RWPE2 (cell line): ENCODE results near the gene TBX19.

ENCODE experiments used
- ATAC-seq: fragments of 200-7000 bp; cut with Tn5 transposase; 3 replicates; pipeline ENCODE4 v1.9.1; 2021; ENCODE audit warnings: low read depth
- DNase-seq: peaks from one replicate; pipeline ENCODE4 v3.0.0-alpha.2; 2020; ENCODE audit warnings: low spot score
- H3K27ac ChIP-seq: fragments of 450-650 bp; 2 replicates; pipeline ENCODE4 v1.5.1; 2017; ENCODE audit warnings: mild to moderate bottlenecking; ENCODE audit not compliant: poor library complexity, severe bottlenecking
- H3K27me3 ChIP-seq: fragments of 250-450 bp; sonication (Bioruptor Pico); 2 replicates; pipeline ENCODE4 v1.5.1; 2021; ENCODE audit warnings: mild to moderate bottlenecking, moderate library complexity; ENCODE audit not compliant: insufficient read depth, poor library complexity, severe bottlenecking
- H3K36me3 ChIP-seq: fragments of 250-450 bp; sonication (Bioruptor Pico); 2 replicates; pipeline ENCODE4 v1.5.1; 2020; ENCODE audit warnings: low read depth, mild to moderate bottlenecking, moderate library complexity
- H3K4me1 ChIP-seq: fragments of 250-450 bp; sonication (Bioruptor Pico); 2 replicates; pipeline ENCODE4 v1.5.1; 2021; ENCODE audit warnings: mild to moderate bottlenecking, moderate library complexity; ENCODE audit not compliant: insufficient read depth, poor library complexity, severe bottlenecking
- H3K4me3 ChIP-seq: fragments of 250-450 bp; sonication (Bioruptor Pico); 2 replicates; pipeline ENCODE4 v1.5.1; 2021; ENCODE audit warnings: mild to moderate bottlenecking, moderate library complexity; ENCODE audit not compliant: severe bottlenecking
- H3K9me3 ChIP-seq: fragments of 250-450 bp; sonication (Bioruptor Pico); 2 replicates; pipeline ENCODE4 v1.5.1; 2021; ENCODE audit warnings: mild to moderate bottlenecking, moderate library complexity; ENCODE audit not compliant: severe bottlenecking
- TF ChIP-seq, protein P1 (sequence below): fragments of 450-650 bp; IDR thresholded peaks from one replicate; pipeline ENCODE4 v1.5.1; 2017; ENCODE audit warnings: mild to moderate bottlenecking, moderate library complexity; ENCODE audit not compliant: poor library complexity, severe bottlenecking

TBX19 gene

DNA sequence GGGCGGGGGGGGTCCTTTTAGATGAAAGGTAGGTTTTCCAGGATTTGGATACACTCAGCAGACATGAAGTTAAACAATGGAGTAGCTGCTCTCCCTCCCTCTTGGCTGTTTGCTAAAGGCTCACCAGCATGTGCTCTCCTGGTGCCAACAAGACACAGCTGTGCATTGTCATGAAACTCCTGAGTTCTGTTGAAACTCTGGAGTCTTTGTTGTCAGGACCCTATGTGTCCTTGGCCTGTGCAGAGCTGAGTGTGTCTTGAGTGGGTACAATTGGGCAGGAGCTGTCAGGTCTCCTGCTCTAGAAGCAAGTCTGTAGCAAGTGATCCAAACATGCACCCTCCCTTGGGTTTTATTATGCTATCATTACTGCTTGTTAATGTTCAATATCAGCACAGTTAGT lies 12.7 kb downstream of the TBX19 start:
- no peaks in the 10 kb centered on the region for H3K36me3 ChIP-seq
- DNase-seq (no peak), ATAC-seq (no peak)
- no peak overlapping the region for H3K4me3 ChIP-seq
- no peaks in the 10 kb centered on the region for H3K9me3 ChIP-seq
- TF ChIP-seq, protein P1, sequence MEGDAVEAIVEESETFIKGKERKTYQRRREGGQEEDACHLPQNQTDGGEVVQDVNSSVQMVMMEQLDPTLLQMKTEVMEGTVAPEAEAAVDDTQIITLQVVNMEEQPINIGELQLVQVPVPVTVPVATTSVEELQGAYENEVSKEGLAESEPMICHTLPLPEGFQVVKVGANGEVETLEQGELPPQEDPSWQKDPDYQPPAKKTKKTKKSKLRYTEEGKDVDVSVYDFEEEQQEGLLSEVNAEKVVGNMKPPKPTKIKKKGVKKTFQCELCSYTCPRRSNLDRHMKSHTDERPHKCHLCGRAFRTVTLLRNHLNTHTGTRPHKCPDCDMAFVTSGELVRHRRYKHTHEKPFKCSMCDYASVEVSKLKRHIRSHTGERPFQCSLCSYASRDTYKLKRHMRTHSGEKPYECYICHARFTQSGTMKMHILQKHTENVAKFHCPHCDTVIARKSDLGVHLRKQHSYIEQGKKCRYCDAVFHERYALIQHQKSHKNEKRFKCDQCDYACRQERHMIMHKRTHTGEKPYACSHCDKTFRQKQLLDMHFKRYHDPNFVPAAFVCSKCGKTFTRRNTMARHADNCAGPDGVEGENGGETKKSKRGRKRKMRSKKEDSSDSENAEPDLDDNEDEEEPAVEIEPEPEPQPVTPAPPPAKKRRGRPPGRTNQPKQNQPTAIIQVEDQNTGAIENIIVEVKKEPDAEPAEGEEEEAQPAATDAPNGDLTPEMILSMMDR: no peak
- H3K4me1 ChIP-seq: peaks cover 4% of the 10 kb centered on the region
- no peaks in the 10 kb centered on the region for H3K27me3 ChIP-seq
- H3K27ac ChIP-seq: no peak overlapping the region

DNA sequence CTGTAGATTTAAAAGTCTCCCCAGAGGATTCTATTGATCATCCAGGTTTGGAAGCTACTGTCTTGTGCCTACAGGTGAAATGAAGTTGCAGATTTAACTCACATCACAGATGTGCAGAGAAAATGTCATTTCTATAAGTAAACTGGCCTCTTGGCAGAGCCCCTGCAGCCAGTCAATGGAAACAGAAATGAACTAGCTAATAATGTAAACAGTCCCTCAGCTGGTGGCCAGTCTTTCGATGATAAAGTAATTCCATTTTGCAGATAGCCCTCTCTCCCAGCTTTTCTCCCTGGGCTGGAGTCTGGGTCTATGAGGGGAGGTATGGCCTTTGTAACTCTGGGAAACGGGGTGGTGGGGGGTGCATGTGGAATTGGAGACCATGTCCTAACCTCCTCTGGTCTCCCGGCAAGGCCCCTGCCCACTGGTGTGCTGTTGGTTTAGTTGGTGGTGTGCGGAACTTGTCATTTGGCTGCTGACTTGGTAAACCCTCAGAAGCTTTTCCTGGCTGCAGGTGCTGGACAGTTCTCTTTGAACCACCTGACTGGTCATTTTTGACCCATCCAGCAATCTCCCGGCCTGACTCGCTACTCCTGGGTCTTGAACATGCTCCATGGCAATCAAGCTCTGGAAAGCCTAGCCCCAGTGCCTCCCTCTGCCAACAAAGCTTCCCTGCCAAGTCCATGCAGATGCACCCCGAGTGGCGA lies 14.9 kb downstream of the TBX19 start:
- H3K4me1 ChIP-seq: peaks cover 3% of the 10 kb centered on the region
- H3K27ac ChIP-seq: no peak overlapping the region
- TF ChIP-seq, protein P1: no peak
- no peaks in the 10 kb centered on the region for H3K27me3 ChIP-seq
- H3K9me3 ChIP-seq: no peaks in the 10 kb centered on the region
- DNase-seq: no peak
- no peak for ATAC-seq
- H3K4me3 ChIP-seq: no peak overlapping the region
- H3K36me3 ChIP-seq: no peaks in the 10 kb centered on the region

DNA sequence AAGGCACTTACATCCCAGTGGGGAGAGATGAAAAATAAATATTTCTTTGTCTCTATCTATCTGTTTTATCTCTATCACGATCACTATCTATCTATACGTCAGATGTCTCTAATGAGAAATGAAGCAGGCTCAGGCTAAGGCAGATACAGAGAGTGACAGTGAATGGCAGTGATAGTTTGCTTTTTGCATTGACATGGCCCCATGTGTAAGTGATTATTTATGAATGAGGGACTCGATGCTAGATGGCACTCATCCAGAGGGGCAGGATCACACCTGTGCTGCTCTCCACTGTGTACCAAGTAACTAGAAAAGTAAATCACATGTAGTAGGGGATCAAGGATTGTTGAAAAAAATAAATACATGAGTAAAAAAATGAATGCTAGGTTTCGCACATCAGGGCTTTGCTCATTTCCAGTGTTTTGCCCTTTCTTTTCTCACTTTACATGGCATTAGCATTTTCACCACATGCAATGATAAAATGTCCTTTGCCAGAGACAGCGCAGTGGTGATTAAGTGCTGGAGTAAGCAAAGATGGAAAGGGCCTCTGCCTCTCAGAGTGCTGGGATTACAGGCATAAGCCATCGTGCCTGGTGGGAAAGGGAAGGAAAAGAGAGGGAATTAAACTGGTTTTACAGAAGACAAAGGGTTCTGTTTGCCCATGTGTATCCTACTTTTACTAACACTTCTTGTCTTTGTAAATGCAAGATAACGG lies 16.5 kb downstream of the TBX19 start:
- no peak for ATAC-seq

DNA sequence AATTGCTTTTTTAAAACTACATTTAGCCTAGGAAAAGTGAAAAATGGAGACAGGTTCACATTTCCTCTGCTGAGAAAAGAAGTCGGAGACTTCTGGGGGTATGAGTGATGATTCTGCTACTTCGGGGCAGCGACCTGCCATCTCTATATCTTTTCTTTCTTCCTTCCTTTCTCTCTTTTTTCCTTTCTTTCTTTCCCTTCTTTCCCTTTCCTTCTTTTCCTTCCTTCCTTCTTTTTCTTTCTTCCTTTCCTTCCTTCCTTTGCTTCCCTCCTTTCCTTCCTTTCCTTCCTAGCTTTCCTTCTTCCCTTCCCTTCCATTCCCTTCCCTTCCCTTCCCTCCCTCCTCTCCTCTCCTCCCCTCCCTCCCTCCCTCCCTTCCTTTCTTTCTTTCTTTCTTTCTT lies 17.8 kb downstream of the TBX19 start:
- Histone ChIP-seq H3K4me3 (no peak overlapping the region), H3K27me3 (no peaks in the 10 kb centered on the region), H3K4me1 (peaks cover 28% of the 10 kb centered on the region), H3K9me3 (no peaks in the 10 kb centered on the region), H3K36me3 (no peaks in the 10 kb centered on the region), H3K27ac (no peak overlapping the region)
- DNase-seq (no peak), ATAC-seq (no peak)
- TF ChIP-seq, protein P1: no peak

More for the DNA sequence above, 16.5 kb downstream of the TBX19 start:
- H3K27ac ChIP-seq: no peak overlapping the region
- H3K9me3 ChIP-seq: no peaks in the 10 kb centered on the region
- TF ChIP-seq, protein P1: no peak
- peaks cover 15% of the 10 kb centered on the region for H3K4me1 ChIP-seq
- no peak overlapping the region for H3K4me3 ChIP-seq
- H3K36me3 ChIP-seq: no peaks in the 10 kb centered on the region
- no peak for DNase-seq
- H3K27me3 ChIP-seq: no peaks in the 10 kb centered on the region

DNA sequence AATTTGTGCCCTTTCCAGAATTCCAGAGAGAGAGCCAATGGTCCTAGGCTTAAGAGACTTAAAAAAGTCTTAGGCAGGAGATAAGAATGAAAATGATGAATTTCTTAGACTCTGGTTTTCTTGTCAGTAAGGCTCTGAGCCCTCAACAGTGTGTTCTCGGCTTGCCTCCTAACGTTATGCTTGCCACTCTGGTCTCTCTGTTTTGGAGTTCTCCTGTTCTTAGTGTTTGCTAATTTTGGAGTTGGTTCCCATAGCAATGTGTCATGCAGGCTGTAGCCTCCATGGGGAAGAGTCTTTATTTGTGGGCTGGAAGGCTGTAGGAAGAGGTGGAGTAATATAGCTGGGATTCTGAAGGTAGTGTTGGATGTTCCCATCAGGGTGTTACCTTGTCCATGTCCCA lies 19.9 kb downstream of the TBX19 start:
- H3K27ac ChIP-seq: peak overlapping the region; percentile 97
- DNase-seq (no peak), ATAC-seq (no peak)
- H3K4me1 ChIP-seq: peaks cover 38% of the 10 kb centered on the region
- H3K36me3 ChIP-seq: no peaks in the 10 kb centered on the region
- H3K9me3 ChIP-seq: no peaks in the 10 kb centered on the region
- TF ChIP-seq, protein P1: no peak
- H3K27me3 ChIP-seq: no peaks in the 10 kb centered on the region
- H3K4me3 ChIP-seq: no peak overlapping the region
